Stomach (tissue), 4 donors: ENCODE results near the gene TEX2.

ENCODE experiments used
- CTCF ChIP-seq, 7 experiments: fragments of 450-650 bp in 4 of 7; fragments of 200-600 bp in 3 of 7; sonication (generic) in 3 of 7; IDR thresholded peaks; one replicate each; pipeline ENCODE4 v1.5.1; 2016 to 2019; ENCODE audit warnings: antibody characterized with exemption in 7 of 7, control low read depth in 2 of 7, mild to moderate bottlenecking in 1 of 7
- EP300 ChIP-seq: sonication (generic); formaldehyde crosslinking; IDR thresholded peaks from one replicate; pipeline ENCODE4 v1.6.1; 2017; ENCODE audit warnings: antibody characterized with exemption
- POLR2A ChIP-seq, 4 donors: fragments of 450-650 bp; IDR thresholded peaks; one replicate each; pipeline ENCODE4 v1.6.1; 2016; ENCODE audit warnings: antibody characterized with exemption in 4 of 4, control low read depth in 2 of 4, mild to moderate bottlenecking in 1 of 4, moderate library complexity in 1 of 4
- POLR2AphosphoS5 ChIP-seq, 3 donors: sonication (generic); formaldehyde crosslinking; IDR thresholded peaks; one replicate each; pipeline ENCODE4 v1.6.1; 2016; ENCODE audit warnings: antibody characterized with exemption in 3 of 3

GRCh38 chr17:64223931-64224629 lies 39.0 kb downstream of the TEX2 start:
- TF ChIP-seq CTCF (IDR thresholded peaks at IDR 0.05) (no peak), POLR2A (IDR thresholded peaks at IDR 0.05) (no peak), EP300 (no peak), POLR2AphosphoS5 (IDR thresholded peaks at IDR 0.05) (no peak)
